ENCODE measurements around the gene MZT2B. TPM values are rescaled to one million over a fixed set of nuclear protein-coding genes. Genes with fewer than 3 reads are reported as not detected.
A peak's percentile ranks its signal among the peaks of the same experiment; 100 is the strongest.
"Not testable (repeated sequence)": the region's sequence is repeated elsewhere in the genome, so short reads cannot be mapped to it uniquely, and the experiment has no call there.

Gene MZT2B
- total RNA-seq, 1 experiment from 2014 or later = 245 TPM

- DNase-seq (ENCODE audit: low read depth) = no peak
Observed at GRCh38 chr2:130169896-130170295, 12.2 kb upstream of the MZT2B start.

- not testable (repeated sequence) for DNase-seq (ENCODE audit: low read depth)
Observed at GRCh38 chr2:130174866-130175265, 7.2 kb upstream of the MZT2B start.

DNA sequence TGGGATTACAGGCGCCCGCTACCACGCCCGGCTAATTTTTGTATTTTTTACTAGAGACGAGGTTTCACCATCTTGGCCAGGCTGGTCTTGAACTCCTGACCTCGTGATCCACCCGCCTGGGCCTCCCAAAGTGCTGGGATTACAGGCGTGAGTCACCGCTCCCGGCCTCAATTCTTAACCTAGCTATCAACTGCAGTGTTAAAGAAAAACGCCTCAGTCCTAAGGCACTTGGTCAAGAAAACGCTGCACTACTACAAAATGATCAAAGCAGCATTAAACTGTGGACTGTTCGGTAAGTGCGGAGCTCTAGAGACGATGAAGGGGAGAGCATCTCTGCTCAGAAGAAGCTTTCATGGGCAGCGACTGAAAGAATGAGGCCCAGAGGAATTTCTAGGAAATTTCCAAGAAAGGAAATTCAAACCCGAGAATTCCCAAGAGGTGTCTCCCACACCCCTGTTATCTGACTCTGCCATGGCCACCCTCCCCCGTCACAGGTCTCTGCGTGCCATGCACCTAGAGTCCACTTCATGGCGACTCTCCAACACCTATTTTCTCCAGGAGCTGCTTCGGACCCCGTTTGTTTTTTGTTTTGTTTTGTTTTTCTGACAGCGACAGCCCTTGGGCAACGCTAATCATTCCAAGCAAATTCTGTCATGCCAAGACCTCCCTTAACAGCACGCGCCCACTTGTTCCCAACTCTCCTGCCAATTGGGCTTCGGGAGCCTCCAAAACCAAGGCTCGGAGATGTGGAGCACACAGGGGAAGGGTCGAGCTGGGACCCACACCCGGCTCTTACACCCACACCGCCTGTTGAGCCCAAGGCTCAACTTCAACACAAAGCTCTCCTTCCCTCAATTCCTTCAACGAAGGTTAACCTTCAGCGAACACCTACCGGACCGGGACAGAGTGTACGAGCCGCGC is 1.4 kb upstream of the MZT2B start:
- DNase-seq (ENCODE audit: low read depth) = not testable (repeated sequence)

GRCh38 chr2:130181325-130181879 is 660 bp upstream of the MZT2B start, which contains the start of gene SMPD4:
Gene SMPD4 (minus strand): TSS chr2:130181602. CDS start chr2:130176592, 5,010 bp downstream.
- peak; percentile 93 for DNase-seq (ENCODE audit: low read depth)

- DNase-seq (ENCODE audit: low read depth) = not testable (repeated sequence)
Observed at GRCh38 chr2:130182826-130183511, 907 bp downstream of the MZT2B start.

- no peak for DNase-seq (ENCODE audit: low read depth)
Observed at GRCh38 chr2:130183512-130184373, 1.7 kb downstream of the MZT2B start.

DNA sequence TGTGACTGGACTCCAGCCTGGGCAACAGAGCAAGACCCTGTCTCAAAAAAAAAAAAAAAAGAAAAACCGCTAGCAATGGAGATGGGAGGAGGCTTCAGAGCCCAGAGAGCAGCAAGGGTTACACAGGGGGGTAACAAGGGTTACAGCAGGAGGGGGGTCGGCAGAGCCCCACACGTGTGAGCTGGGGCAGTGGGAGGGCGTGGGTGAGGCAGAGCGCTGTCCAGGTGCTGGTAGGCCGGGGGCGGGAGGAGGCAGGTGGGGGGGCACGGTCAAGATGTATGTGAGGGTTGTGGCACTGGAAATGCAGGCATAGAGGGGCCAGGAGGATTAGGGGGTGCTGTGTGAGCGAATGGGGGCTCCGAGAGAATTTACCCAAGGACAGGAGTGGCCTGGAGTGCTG is 3.4 kb downstream of the MZT2B start:
- no peak for DNase-seq (ENCODE audit: low read depth)

GRCh38 chr2:130185896-130186295 is 3.8 kb downstream of the MZT2B start:
- no peak for DNase-seq (ENCODE audit: low read depth)

GRCh38 chr2:130186391-130186790 is 4.3 kb downstream of the MZT2B start:
- DNase-seq (ENCODE audit: low read depth) = no peak

GRCh38 chr2:130187268-130187667 is 5.2 kb downstream of the MZT2B start:
- DNase-seq (ENCODE audit: low read depth) = no peak

DNA sequence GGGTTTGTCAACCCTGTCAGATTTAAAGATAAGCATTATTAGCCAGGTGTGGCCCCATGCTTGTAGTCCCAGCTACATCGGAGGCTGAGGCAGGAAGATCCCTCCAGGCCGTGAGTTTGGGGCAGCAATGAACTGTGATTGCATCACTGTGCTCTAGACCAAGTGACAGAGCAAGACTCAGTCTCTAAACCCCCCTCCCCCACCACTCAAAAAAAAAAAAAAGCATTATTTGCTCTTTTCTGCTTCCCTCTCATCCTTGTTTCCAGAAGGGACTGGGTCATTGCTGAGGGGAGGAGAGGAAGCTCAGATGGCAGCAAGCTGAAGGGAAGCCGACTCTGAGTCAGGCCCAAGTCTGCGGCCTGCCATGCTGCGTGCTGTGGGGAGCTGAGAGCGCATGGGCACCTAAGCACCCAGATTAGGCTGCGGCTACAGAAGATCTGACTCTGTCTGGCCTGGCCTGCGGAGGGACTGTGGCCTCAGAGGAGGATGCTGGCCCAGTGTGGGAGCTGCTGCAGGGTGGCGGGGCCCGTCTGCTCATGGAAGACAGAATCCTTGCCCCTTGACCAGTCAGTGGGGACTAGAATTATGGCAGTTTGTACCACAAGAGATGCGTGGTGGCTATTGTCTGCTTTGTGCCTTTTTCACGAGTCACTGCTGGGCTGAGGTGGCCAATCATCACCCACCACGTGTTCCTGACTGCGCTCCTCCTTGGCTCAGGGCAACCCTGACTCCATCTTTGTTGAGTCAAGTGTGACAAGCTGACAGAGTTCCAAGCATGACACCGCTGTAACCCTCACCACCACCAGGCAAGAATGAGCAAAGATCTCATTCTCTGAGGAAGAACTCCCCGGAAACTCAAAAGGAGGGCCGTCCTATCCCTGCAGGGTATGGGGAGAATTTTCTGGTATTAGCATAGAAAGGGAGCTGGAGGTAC is 6.1 kb downstream of the MZT2B start:
- DNase-seq (ENCODE audit: low read depth) = not testable (repeated sequence)

DNA sequence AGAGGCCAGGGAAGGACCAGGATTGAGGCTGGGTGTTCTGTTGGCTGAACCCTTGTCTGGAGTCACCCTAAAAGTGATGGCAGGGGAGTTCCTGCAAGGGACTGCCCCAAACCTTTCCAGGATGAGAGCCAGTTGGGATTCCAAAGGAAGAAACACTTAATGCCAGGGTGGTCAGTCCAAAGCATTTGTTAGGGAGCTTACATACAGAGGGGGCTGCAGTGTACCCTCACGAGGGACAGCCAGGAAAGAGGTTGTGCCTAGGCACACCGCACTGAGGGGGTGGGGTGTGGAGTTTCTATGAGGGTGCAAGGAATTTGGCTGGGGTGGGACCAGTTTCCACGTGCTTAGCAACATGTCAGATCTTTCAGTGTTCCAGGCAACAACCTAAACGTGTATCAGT is 6.9 kb downstream of the MZT2B start:
- DNase-seq (ENCODE audit: low read depth) = not testable (repeated sequence)

DNA sequence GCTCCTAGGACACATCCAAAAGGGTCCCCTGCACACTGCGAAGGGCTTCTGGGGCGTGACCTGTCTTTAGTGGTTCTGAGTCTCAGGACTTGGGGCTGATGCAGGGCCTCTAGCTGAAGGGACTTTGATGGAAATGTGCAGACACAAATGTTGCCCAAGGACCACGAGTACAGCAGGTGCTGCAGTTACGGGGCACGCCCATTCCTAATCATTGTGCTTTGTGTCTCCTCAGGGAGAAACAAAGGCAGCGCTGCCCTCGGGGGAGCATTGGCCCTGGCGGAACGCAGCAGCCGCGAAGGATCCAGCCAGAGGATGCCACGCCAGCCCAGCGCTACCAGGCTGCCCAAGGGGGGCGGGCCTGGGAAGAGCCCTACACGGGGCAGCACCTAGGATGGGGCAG is 8.2 kb downstream of the MZT2B start:
- no peak for DNase-seq (ENCODE audit: low read depth)

DNA sequence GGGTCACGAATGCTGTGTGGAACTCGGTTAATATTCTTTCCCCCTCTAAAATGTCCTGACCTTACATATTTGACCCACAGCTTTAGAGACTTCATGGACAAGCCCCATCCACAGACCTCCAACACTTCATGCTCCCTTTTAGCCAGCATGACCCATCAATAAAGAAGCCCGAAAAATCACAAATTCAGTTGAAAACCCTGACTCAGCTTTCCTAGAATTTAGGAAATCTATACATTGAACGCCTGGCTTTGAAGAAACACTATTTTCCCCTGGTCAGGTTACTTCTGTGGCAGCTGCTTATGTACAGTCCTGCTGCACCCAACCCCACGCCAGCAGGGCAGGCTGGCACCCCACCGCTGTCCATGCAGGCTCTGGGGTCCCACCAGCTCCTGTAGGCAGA is 9.3 kb downstream of the MZT2B start:
- not testable (repeated sequence) for DNase-seq (ENCODE audit: low read depth)

GRCh38 chr2:130192451-130192850 is 10.4 kb downstream of the MZT2B start:
- DNase-seq (ENCODE audit: low read depth) = not testable (repeated sequence)

DNA sequence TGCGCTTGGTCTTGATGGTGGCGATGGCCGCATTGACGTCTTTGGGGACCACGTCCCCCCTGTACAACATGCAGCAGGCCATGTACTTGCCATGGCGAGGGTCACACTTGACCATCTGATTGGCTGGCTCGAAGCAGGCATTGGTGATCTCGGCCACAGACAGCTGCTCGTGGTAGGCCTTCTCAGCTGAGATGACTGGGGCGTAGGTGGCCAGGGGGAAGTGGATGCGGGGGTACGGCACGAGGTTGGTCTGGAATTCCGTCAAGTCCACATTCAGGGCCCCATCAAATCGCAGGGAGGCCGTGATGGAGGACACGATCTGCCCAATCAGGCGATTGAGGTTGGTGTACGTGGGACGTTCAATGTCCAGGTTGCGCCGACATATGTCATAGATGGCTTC is 11.8 kb downstream of the MZT2B start:
- DNase-seq (ENCODE audit: low read depth) = not testable (repeated sequence)

- DNase-seq (ENCODE audit: low read depth) = not testable (repeated sequence)
Observed at GRCh38 chr2:130195089-130195635, 13.1 kb downstream of the MZT2B start.

- not testable (repeated sequence) for DNase-seq (ENCODE audit: low read depth)
Observed at GRCh38 chr2:130196052-130196451, 14.0 kb downstream of the MZT2B start.

- no peak for DNase-seq (ENCODE audit: low read depth)
Observed at GRCh38 chr2:130198343-130198742, 16.3 kb downstream of the MZT2B start, which contains the start of gene TUBA3E. Gene TUBA3E (minus strand): TSS chr2:130198439. CDS start chr2:130198360, 79 bp downstream.
